ENCODE data around the gene PLEKHG3. TPM values are rescaled to one million over a fixed set of nuclear protein-coding genes. Genes with fewer than 3 reads are reported as not detected.
A peak's percentile ranks its signal among the peaks of the same experiment; 100 is the strongest.

PLEKHG3 gene
- total and polyA plus RNA-seq, 4 donors: 8.4 to 21.3 (median 14.6) TPM

GRCh38 chr14:64719601-64720000 is 15.4 kb downstream of the PLEKHG3 start (continued):
- TF ChIP-seq HNF4G (IDR thresholded peaks at IDR 0.05): no peak
- no peak for TF ChIP-seq MAX (IDR thresholded peaks at IDR 0.05)
- no peak for TF ChIP-seq NR2F2 (IDR thresholded peaks at IDR 0.05)
- TF ChIP-seq RXRA (IDR thresholded peaks at IDR 0.05): no peak

- peak overlapping the region; percentile 66 to 75 for H3K27ac ChIP-seq (ENCODE audit: low read depth in 1 of 2, low read length in 2 of 2)
- DNase-seq (ENCODE audit: low spot score): no peak
- no peak overlapping the region for H3K9ac ChIP-seq (ENCODE audit: low read depth in 1 of 2, low read length in 2 of 2)
- WGBS: 46% methylated on average over 7 of the region's 7 CpGs
- H3K4me1 ChIP-seq (ENCODE audit: control insufficient read depth in 4 of 4, insufficient read depth in 4 of 4, low read length in 3 of 4): peaks cover 13 to 71% (median 50%) of the 10 kb centered on the region in 4 donors
- H3K9me3 ChIP-seq (ENCODE audit: control insufficient read depth in 4 of 4, low read length in 3 of 4): no peaks in the 10 kb centered on the region
- TF ChIP-seq HNF4G (IDR thresholded peaks at IDR 0.05) (no peak), YY1 (IDR thresholded peaks at IDR 0.05) (peak; percentile 54), FOXA1 (IDR thresholded peaks at IDR 0.05) (peak; percentile 41), HNF4A (conservative IDR thresholded peaks at IDR 0.05) (peak; percentile 35 to 38), MAX (IDR thresholded peaks at IDR 0.05) (no peak), JUND (IDR thresholded peaks at IDR 0.05) (peak; percentile 31 to 80), RXRA (IDR thresholded peaks at IDR 0.05) (peak in 1 of 2 donors; percentile 47), CTCF (IDR thresholded peaks at IDR 0.05; ENCODE audit: low read depth, low read length, missing input control) (no peak), FOXA2 (IDR thresholded peaks at IDR 0.05) (peak; percentile 73), EGR1 (IDR thresholded peaks at IDR 0.05; ENCODE audit: low read depth in 2 of 2) (no peak), NR2F2 (IDR thresholded peaks at IDR 0.05) (no peak)
- TF ChIP-seq, protein P1, sequence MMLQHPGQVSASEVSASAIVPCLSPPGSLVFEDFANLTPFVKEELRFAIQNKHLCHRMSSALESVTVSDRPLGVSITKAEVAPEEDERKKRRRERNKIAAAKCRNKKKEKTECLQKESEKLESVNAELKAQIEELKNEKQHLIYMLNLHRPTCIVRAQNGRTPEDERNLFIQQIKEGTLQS (IDR thresholded peaks at IDR 0.05): no peak
- TF ChIP-seq, protein P2, sequence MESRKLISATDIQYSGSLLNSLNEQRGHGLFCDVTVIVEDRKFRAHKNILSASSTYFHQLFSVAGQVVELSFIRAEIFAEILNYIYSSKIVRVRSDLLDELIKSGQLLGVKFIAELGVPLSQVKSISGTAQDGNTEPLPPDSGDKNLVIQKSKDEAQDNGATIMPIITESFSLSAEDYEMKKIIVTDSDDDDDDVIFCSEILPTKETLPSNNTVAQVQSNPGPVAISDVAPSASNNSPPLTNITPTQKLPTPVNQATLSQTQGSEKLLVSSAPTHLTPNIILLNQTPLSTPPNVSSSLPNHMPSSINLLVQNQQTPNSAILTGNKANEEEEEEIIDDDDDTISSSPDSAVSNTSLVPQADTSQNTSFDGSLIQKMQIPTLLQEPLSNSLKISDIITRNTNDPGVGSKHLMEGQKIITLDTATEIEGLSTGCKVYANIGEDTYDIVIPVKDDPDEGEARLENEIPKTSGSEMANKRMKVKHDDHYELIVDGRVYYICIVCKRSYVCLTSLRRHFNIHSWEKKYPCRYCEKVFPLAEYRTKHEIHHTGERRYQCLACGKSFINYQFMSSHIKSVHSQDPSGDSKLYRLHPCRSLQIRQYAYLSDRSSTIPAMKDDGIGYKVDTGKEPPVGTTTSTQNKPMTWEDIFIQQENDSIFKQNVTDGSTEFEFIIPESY (IDR thresholded peaks at IDR 0.05): no peak
- H3K27me3 ChIP-seq (ENCODE audit: control insufficient read depth in 4 of 4, insufficient read depth in 4 of 4, low read length in 3 of 4): no peaks in the 10 kb centered on the region
- H3K4me3 ChIP-seq (ENCODE audit: low read depth in 1 of 3, low read length in 3 of 3): no peak overlapping the region
- H3K36me3 ChIP-seq (ENCODE audit: control insufficient read depth in 4 of 4, insufficient read depth in 3 of 4, low read depth in 1 of 4, low read length in 3 of 4): no peaks in the 10 kb centered on the region
These were observed 15.9 kb downstream of the PLEKHG3 start for GRCh38 chr14:64720131-64720576.

DNA sequence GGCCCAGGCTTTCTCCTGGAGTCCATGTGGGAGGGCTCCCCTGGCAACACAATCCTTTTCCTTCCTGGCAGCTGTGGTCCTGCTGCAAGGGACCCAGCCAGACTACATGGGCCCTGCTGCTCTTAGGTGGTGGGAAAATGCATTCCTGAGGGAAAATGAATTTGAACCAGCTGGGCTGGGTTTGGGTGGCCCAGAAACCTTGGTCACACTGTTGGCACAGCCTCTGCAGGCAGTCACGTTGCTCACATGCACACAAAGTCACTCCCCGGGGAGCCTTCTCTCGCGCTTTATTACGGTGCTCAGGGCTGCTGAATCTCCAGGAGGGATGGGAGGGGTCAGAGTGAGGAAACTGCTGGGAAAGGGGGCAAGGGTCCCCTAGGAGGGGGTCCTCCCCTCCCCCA is 17.2 kb downstream of the PLEKHG3 start:
- no peak overlapping the region for H3K9ac ChIP-seq (ENCODE audit: low read depth in 1 of 2, low read length in 2 of 2)
- H3K27me3 ChIP-seq (ENCODE audit: control insufficient read depth in 4 of 4, insufficient read depth in 4 of 4, low read length in 3 of 4): no peaks in the 10 kb centered on the region
- H3K9me3 ChIP-seq (ENCODE audit: control insufficient read depth in 4 of 4, low read length in 3 of 4): no peaks in the 10 kb centered on the region
- H3K4me3 ChIP-seq (ENCODE audit: low read depth in 1 of 3, low read length in 3 of 3): no peak overlapping the region
- no peak for DNase-seq (ENCODE audit: low spot score)
- WGBS: 25% methylated on average over 5 of the region's 5 CpGs
- peaks cover 15 to 66% (median 42%) of the 10 kb centered on the region in 4 donors for H3K4me1 ChIP-seq (ENCODE audit: control insufficient read depth in 4 of 4, insufficient read depth in 4 of 4, low read length in 3 of 4)
- no peaks in the 10 kb centered on the region for H3K36me3 ChIP-seq (ENCODE audit: control insufficient read depth in 4 of 4, insufficient read depth in 3 of 4, low read depth in 1 of 4, low read length in 3 of 4)
- H3K27ac ChIP-seq (ENCODE audit: low read depth in 1 of 2, low read length in 2 of 2): peak overlapping the region; percentile 61 to 75
- peak in 1 of 2 donors; percentile 29 for TF ChIP-seq HNF4A (conservative IDR thresholded peaks at IDR 0.05)
- peak in 1 of 2 donors; percentile 44 for TF ChIP-seq RXRA (IDR thresholded peaks at IDR 0.05)
- no peak for TF ChIP-seq FOXA2 (IDR thresholded peaks at IDR 0.05)

Data from liver (tissue), 9 donors.